GM21529 (cell line): ENCODE data around the gene UGT1A6.
"Not testable (repeated sequence)": the region's sequence is repeated elsewhere in the genome, so short reads cannot be mapped to it uniquely, and the experiment has no call there.

Experiments used
- ATAC-seq: cut with Tn5 transposase; IDR thresholded peaks from one replicate; pipeline ENCODE4 v1.9.1; 2021; ENCODE audit not compliant: unreplicated experiment

The UGT1A6 gene

GRCh38 chr2:233684640-233685039 is 8.1 kb upstream of the UGT1A6 start:
- no peak for ATAC-seq

- ATAC-seq = no peak
Measured at GRCh38 chr2:233686928-233687327, 5.8 kb upstream of the UGT1A6 start.

GRCh38 chr2:233688341-233688740 is 4.3 kb upstream of the UGT1A6 start:
- no peak for ATAC-seq

- no peak for ATAC-seq
Measured at GRCh38 chr2:233689031-233689430, 3.7 kb upstream of the UGT1A6 start.

GRCh38 chr2:233689501-233689900 is 3.2 kb upstream of the UGT1A6 start:
- ATAC-seq = no peak

GRCh38 chr2:233690444-233690843 is 2.2 kb upstream of the UGT1A6 start:
- ATAC-seq = no peak

GRCh38 chr2:233691443-233692433 is 952 bp upstream of the UGT1A6 start:
- no peak for ATAC-seq

GRCh38 chr2:233693963-233694362 is 1.3 kb downstream of the UGT1A6 start:
- no peak for ATAC-seq

GRCh38 chr2:233698740-233699139 is 6.0 kb downstream of the UGT1A6 start:
- no peak for ATAC-seq

GRCh38 chr2:233699424-233700027 is 6.8 kb downstream of the UGT1A6 start:
- ATAC-seq = no peak

GRCh38 chr2:233700028-233700635 is 7.4 kb downstream of the UGT1A6 start:
- ATAC-seq = no peak

GRCh38 chr2:233700842-233701241 is 8.2 kb downstream of the UGT1A6 start:
- not testable (repeated sequence) for ATAC-seq

GRCh38 chr2:233702238-233702637 is 9.5 kb downstream of the UGT1A6 start:
- ATAC-seq = no peak

GRCh38 chr2:233705911-233706506 is 13.3 kb downstream of the UGT1A6 start:
- ATAC-seq = no peak

- ATAC-seq = no peak
Measured at GRCh38 chr2:233706720-233707119, 14.0 kb downstream of the UGT1A6 start.

GRCh38 chr2:233707940-233708644 is 15.4 kb downstream of the UGT1A6 start:
- ATAC-seq = no peak

- ATAC-seq = no peak
Measured at GRCh38 chr2:233708942-233709341, 16.3 kb downstream of the UGT1A6 start.

- ATAC-seq = peak; percentile 59
Measured at GRCh38 chr2:233711312-233712008, 18.8 kb downstream of the UGT1A6 start.

- ATAC-seq = no peak
Measured at GRCh38 chr2:233712611-233713261, 20.0 kb downstream of the UGT1A6 start, which contains the start of gene UGT1A5. Gene UGT1A5 (plus strand): TSS chr2:233712907. CDS start chr2:233712992, 85 bp downstream.

- ATAC-seq = no peak
Measured at GRCh38 chr2:233713262-233713615, 20.5 kb downstream of the UGT1A6 start.
